Measurements from ENCODE around the gene LIN52.

Gene LIN52, protein sequence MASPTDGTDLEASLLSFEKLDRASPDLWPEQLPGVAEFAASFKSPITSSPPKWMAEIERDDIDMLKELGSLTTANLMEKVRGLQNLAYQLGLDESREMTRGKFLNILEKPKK

GRCh38 chr14:74084277-74085046, at the start of gene LIN52, which contains the start of gene ALDH6A1:
TSS of gene LIN52 (plus strand) at chr14:74084956. CDS start at chr14:74084975, 19 bp downstream.
TSS of gene ALDH6A1 (minus strand) at chr14:74084453. CDS start at chr14:74084394, 59 bp downstream.
- H3K4me3 ChIP-seq (ENCODE audit: low read length) = peak within 1 kb of the TSS; percentile 92
- TF ChIP-seq, protein P1, sequence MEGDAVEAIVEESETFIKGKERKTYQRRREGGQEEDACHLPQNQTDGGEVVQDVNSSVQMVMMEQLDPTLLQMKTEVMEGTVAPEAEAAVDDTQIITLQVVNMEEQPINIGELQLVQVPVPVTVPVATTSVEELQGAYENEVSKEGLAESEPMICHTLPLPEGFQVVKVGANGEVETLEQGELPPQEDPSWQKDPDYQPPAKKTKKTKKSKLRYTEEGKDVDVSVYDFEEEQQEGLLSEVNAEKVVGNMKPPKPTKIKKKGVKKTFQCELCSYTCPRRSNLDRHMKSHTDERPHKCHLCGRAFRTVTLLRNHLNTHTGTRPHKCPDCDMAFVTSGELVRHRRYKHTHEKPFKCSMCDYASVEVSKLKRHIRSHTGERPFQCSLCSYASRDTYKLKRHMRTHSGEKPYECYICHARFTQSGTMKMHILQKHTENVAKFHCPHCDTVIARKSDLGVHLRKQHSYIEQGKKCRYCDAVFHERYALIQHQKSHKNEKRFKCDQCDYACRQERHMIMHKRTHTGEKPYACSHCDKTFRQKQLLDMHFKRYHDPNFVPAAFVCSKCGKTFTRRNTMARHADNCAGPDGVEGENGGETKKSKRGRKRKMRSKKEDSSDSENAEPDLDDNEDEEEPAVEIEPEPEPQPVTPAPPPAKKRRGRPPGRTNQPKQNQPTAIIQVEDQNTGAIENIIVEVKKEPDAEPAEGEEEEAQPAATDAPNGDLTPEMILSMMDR (conservative IDR thresholded peaks at IDR 0.05; ENCODE audit: low read length) = no peak
- peak; percentile 100 for DNase-seq (ENCODE audit: low read depth)

- H3K4me3 ChIP-seq (ENCODE audit: low read length) = no peak overlapping the region
- TF ChIP-seq, protein P1 (conservative IDR thresholded peaks at IDR 0.05; ENCODE audit: low read length) = no peak
- peak; percentile 31 for DNase-seq (ENCODE audit: low read depth)
These were observed 49.2 kb upstream of the LIN52 start for GRCh38 chr14:74035556-74035955.

GRCh38 chr14:74038020-74038859, 46.5 kb upstream of the LIN52 start:
- TF ChIP-seq, protein P1 (conservative IDR thresholded peaks at IDR 0.05; ENCODE audit: low read length) = peak; percentile 70
- no peak overlapping the region for H3K4me3 ChIP-seq (ENCODE audit: low read length)
- DNase-seq (ENCODE audit: low read depth) = peak; percentile 55

DNA sequence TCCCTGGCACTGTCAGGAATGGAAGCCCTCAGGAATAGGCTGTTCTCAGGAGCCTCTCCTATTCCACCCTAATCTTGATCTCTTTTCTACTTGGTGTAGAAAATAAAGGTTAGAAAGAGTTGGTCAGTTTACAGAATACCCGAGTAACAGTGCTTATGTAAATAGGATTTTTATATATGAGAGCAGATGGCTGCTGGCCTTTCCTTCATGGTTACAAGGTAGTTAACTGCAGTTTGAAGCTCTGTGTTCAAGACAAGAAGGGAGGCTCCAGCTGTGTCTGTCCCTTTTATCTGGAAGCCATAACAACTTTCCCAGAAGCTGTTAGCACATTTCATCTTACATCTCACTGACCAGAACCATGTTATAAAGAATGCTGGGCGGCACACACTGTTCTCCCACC, 42.5 kb upstream of the LIN52 start:
- DNase-seq (ENCODE audit: low read depth) = no peak
- H3K4me3 ChIP-seq (ENCODE audit: low read length) = no peak overlapping the region
- TF ChIP-seq, protein P1 (conservative IDR thresholded peaks at IDR 0.05; ENCODE audit: low read length) = no peak

GRCh38 chr14:74045522-74045921, 39.2 kb upstream of the LIN52 start:
- H3K4me3 ChIP-seq (ENCODE audit: low read length) = no peak overlapping the region
- TF ChIP-seq, protein P1 (conservative IDR thresholded peaks at IDR 0.05; ENCODE audit: low read length) = no peak
- DNase-seq (ENCODE audit: low read depth) = no peak

DNA sequence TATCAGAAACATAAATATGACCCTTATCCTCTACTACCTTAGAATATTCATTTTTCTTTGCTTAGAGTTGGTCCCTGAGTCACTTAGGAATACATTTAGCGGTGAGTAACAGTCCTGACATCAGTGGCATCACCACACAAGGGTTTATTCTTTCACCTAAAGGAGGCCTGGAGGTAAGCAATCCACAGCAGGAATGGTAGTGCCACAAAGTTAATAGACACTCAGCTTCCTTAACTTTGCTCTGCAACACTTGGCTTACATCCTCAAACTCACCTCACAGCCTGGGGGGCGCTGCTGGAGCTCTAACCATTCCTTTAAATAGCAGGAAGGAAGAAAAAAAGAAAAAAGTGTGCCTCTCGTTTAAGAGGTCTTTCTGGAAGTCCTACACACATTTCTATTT, 36.5 kb upstream of the LIN52 start:
- no peak for DNase-seq (ENCODE audit: low read depth)
- no peak overlapping the region for H3K4me3 ChIP-seq (ENCODE audit: low read length)
- TF ChIP-seq, protein P1 (conservative IDR thresholded peaks at IDR 0.05; ENCODE audit: low read length) = no peak
